Activated naive CD4-positive, alpha-beta T cell treated with anti-CD3 and anti-CD28 coated beads, Interleukin-2, amount 50 U/mL, for 24 hours (primary cell): Measurements from ENCODE around the gene ABCA13.

Source experiments
- H3K27ac Mint-ChIP-seq: one replicate; pipeline ENCODE4 v1.8.0; 2021; ENCODE audit warnings: mild to moderate bottlenecking, mixed read lengths
- H3K27me3 Mint-ChIP-seq: one replicate; pipeline ENCODE4 v1.8.0; 2021; ENCODE audit warnings: mixed read lengths
- H3K36me3 Mint-ChIP-seq: one replicate; pipeline ENCODE4 v1.8.0; 2021; ENCODE audit warnings: mixed read lengths
- H3K4me1 Mint-ChIP-seq: one replicate; pipeline ENCODE4 v1.8.0; 2021; ENCODE audit warnings: mixed read lengths
- H3K4me3 Mint-ChIP-seq: one replicate; pipeline ENCODE4 v1.8.0; 2021; ENCODE audit warnings: mild to moderate bottlenecking, mixed read lengths
- H3K9me3 Mint-ChIP-seq: one replicate; pipeline ENCODE4 v1.8.0; 2021; ENCODE audit warnings: mixed read lengths

ABCA13 gene

DNA sequence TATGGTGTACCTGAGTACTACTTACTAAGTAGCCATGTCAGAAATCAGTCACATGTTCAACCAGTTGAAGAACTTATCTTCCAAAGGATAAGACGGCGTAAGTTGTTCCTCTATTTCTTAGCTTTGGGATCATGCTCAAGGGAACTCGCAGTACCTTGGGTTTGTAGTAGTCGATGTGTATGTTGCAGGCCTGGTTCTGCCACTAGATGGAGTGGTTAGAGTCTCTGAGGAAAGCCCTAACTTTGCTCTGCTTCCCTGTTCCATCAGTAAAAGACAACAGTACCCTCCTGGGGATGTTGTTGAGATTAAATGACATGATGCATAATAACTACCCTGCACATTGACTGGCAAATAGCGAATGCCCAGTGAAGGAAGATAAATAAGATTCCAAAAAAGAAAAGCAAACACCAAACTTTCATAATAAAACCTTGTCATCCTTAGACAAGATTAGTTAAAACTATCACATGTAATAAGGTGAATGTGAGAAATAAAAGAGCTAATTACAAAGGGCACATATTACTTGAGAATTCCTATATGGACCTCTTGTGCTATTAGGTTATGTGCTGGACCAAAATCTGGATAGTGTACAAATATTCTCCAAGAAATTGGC, 165.9 kb downstream of the ABCA13 start:
- Mint-ChIP-seq H3K4me1 (no peaks in the 10 kb centered on the region), H3K27me3 (peaks cover 2% of the 10 kb centered on the region), H3K9me3 (no peaks in the 10 kb centered on the region), H3K4me3 (no peak overlapping the region), H3K36me3 (no peaks in the 10 kb centered on the region), H3K27ac (no peak overlapping the region)

DNA sequence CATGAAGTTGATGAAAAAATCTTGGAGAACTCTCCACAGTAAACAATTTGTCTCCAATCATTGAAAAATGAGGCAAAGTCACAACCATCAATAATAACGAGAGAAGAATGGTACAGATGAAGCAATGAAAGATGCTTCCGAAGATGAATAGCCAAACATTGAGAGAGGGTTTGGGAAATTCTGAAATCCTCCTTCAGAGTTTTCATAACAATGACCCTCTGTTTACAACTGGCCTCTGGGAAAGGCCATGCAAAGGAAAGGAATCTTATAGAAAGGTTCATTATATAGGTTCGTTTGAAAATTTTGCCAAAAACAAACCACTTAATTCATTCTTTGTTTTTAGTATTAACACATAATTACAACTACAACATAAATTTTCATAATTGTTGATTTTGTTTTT, 166.5 kb downstream of the ABCA13 start:
- no peak overlapping the region for H3K4me3 Mint-ChIP-seq
- H3K9me3 Mint-ChIP-seq, result no peaks in the 10 kb centered on the region
- H3K27me3 Mint-ChIP-seq, result peaks cover 2% of the 10 kb centered on the region
- H3K4me1 Mint-ChIP-seq, result no peaks in the 10 kb centered on the region
- no peak overlapping the region for H3K27ac Mint-ChIP-seq
- H3K36me3 Mint-ChIP-seq, result no peaks in the 10 kb centered on the region

DNA sequence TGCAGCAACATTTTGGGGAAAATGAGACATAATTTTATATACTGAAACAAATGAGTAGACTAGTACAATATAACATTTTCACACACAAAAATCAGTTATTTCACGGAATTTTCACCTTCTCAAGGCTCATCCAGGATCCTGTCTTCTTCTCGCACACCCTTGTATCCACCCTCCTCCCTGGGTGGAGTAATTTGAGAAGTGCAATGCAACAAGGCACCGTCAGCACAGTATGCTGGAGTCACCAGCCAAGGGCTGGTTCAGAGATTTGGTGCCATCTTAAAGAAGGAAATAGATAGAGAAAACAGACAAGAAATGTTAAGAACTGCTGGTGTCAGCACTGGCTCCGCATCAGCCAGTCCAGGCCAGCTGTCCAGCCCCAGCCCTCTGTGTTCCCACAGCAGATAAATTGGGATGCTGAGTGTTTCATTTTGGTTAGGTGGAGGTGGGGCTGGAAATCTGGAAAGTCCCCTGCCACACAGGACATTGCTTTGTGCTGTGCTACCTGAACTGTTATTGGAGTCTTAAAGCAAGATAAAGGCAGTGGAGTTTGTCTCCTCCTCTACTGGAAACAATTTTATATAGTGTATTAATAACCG, 176.1 kb downstream of the ABCA13 start:
- H3K27me3 Mint-ChIP-seq, result peaks cover 2% of the 10 kb centered on the region
- H3K4me3 Mint-ChIP-seq, result no peak overlapping the region
- no peaks in the 10 kb centered on the region for H3K4me1 Mint-ChIP-seq
- no peaks in the 10 kb centered on the region for H3K36me3 Mint-ChIP-seq
- no peaks in the 10 kb centered on the region for H3K9me3 Mint-ChIP-seq
- no peak overlapping the region for H3K27ac Mint-ChIP-seq

DNA sequence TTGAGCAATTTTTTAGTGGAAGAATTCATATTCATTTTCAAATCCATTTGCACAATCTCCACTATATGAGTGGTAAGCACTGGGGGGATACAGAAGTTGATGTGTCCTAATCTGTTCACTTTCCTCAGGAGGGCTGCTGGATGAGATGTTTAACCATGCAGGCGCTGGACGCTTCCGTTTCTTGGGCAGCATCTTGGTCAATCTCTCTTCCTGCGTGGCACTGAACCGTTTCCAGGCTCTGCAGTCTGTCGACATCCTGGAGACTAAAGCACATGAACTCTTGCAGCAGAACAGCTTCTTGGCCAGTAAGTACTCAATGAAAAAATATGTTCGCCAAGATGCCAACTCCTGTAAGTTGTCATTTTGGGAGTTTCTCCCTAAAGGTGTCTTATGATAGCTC, 179.3 kb downstream of the ABCA13 start:
- Mint-ChIP-seq H3K9me3 (no peaks in the 10 kb centered on the region), H3K36me3 (no peaks in the 10 kb centered on the region), H3K4me1 (no peaks in the 10 kb centered on the region), H3K27ac (no peak overlapping the region), H3K27me3 (peaks cover 2% of the 10 kb centered on the region), H3K4me3 (no peak overlapping the region)

DNA sequence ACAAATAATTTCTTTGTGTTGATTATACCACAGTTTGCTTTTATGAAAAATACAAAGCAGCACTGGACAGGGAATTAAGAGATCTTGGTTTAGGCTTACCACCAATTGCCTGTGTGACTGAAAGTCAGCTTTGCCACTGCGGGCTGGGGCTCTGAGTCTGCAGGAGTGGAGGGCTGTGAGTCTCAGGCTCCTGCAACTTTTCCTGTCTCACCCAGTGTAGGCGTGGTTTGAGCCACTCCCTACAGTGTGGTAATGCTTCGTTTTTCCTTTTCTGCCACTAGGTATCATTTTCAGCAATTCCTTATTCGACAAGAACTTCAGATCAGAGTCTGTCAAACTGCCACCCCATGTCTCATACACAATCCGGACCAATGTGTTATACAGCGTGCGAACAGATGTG, 180.6 kb downstream of the ABCA13 start:
- Mint-ChIP-seq H3K4me1 (no peaks in the 10 kb centered on the region), H3K27me3 (no peaks in the 10 kb centered on the region), H3K36me3 (no peaks in the 10 kb centered on the region), H3K4me3 (no peak overlapping the region), H3K27ac (no peak overlapping the region), H3K9me3 (no peaks in the 10 kb centered on the region)

DNA sequence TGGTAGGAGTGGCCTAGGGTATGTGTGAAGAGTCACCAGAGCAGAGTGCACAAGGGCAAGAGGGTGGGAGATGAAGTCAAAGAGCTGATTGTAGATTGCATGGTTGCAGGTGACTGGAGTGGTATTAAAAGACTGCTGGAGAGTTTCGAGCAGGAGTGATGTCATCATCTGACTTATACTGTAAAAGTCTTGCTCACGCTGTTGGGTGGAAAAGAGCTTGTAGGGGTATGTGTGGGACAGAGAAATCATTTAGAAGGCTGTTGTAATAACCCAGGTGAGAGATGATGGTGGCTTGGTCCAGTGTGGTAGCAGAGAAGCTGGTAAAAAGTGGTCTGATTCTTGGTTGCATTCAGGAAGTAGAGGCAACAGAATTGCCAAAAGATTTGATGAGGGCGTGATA, 184.1 kb downstream of the ABCA13 start:
- no peaks in the 10 kb centered on the region for H3K36me3 Mint-ChIP-seq
- no peaks in the 10 kb centered on the region for H3K4me1 Mint-ChIP-seq
- H3K27me3 Mint-ChIP-seq, result no peaks in the 10 kb centered on the region
- no peaks in the 10 kb centered on the region for H3K9me3 Mint-ChIP-seq
- no peak overlapping the region for H3K4me3 Mint-ChIP-seq
- H3K27ac Mint-ChIP-seq, result no peak overlapping the region

DNA sequence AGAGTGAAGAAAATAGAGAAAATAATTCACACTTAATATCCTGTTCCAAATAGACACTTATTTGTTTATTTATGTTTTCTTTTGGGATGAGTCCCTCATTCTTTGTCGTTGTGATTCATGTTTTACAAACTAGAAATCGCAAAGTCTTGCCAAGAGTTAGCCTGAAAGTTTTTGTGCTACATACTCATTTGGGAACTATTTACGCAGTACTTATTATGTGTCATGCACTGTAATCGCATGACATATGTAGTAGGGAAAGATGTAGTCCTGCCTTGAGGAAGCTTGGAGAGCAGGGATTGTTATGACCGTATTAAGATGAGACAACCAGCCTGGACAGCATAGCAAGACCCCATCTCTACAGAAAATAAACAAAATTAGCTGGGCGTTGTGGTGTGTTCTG, 189.3 kb downstream of the ABCA13 start:
- Mint-ChIP-seq H3K27ac (no peak overlapping the region), H3K36me3 (no peaks in the 10 kb centered on the region), H3K4me3 (no peak overlapping the region), H3K9me3 (no peaks in the 10 kb centered on the region), H3K27me3 (peaks cover 8% of the 10 kb centered on the region), H3K4me1 (no peaks in the 10 kb centered on the region)

DNA sequence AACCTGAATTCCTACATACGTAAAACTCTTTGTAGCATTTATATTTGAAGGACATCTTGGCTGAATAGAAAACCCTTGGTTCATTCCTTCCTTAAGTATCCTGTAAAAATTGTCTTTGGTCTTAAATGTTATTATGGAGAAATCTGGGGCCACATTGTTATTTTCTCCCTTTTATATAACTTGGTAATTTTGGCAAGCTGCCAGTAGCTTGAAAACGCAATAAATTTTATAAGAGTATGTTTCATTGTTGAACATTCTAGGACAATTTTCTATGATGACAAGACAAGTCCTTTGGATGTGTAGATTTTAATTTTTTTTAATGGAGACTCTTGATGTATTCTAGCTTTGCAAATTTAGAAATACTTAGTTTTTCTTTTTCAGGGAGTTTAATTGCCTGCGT, 191.9 kb downstream of the ABCA13 start:
- Mint-ChIP-seq H3K9me3 (no peaks in the 10 kb centered on the region), H3K27me3 (peaks cover 10% of the 10 kb centered on the region), H3K4me1 (no peaks in the 10 kb centered on the region), H3K4me3 (no peak overlapping the region), H3K36me3 (no peaks in the 10 kb centered on the region), H3K27ac (no peak overlapping the region)

DNA sequence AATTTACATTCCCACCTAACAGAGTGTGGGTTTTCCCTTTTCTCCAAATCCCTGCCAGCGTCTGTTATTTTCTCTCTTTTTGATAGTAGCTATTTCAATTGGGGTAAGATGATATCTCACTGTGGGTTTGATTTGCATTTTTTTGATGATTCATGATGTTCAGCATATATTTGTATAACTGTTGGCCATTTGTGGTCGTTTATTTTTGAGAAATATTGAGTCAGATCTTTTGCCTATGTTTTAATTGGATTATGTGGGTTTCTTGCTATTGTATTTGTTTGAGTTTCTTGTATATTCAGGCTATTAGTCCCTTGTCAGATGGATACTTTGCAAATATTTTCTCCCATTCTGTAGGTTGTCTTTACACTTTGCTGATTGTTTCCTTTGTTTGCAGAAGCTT, 193.8 kb downstream of the ABCA13 start:
- no peaks in the 10 kb centered on the region for H3K4me1 Mint-ChIP-seq
- H3K27me3 Mint-ChIP-seq, result peaks cover 10% of the 10 kb centered on the region
- H3K4me3 Mint-ChIP-seq, result no peak overlapping the region
- no peaks in the 10 kb centered on the region for H3K9me3 Mint-ChIP-seq
- no peaks in the 10 kb centered on the region for H3K36me3 Mint-ChIP-seq
- no peak overlapping the region for H3K27ac Mint-ChIP-seq

DNA sequence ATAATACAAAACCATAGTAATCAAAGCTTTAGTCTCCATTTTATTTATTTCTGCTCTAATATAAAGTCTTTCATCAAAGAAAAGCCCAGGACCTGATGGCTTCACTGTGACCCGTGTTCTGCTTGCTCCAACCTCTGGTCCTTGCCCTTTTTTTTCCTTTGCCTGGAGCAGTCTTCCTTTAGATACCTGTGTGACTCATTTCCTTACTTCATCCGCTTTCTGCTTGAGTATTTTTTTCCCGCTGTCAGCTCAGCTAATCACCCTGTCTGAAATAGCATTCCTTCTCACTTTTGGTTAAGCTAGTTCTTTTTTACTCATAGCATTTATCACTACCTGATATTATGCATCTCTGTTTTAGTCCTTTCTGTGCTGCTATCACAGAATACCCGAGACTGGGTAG, 194.8 kb downstream of the ABCA13 start:
- no peak overlapping the region for H3K4me3 Mint-ChIP-seq
- peaks cover 10% of the 10 kb centered on the region for H3K27me3 Mint-ChIP-seq
- H3K27ac Mint-ChIP-seq, result no peak overlapping the region
- no peaks in the 10 kb centered on the region for H3K4me1 Mint-ChIP-seq
- no peaks in the 10 kb centered on the region for H3K36me3 Mint-ChIP-seq
- H3K9me3 Mint-ChIP-seq, result peaks cover 8% of the 10 kb centered on the region

DNA sequence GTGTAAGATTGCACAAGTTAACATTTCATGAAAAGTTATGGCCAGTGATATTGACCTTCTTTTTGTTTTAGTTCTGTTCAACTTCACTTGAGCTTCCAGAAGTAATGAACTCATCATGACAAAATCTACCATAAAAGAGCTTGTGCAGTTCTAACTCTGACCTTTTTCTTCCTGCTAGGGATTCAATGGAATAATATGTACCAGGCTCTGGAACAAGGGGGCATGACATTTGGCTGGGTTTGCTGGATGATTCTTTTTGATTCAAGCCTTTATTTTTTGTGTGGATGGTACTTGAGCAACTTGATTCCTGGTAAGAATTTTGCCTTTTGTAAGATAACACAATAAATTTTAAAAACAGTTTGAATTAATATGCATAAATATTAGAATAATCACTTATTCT, 205.0 kb downstream of the ABCA13 start:
- no peaks in the 10 kb centered on the region for H3K4me1 Mint-ChIP-seq
- H3K9me3 Mint-ChIP-seq, result peaks cover 3% of the 10 kb centered on the region
- H3K4me3 Mint-ChIP-seq, result no peak overlapping the region
- no peak overlapping the region for H3K27ac Mint-ChIP-seq
- H3K27me3 Mint-ChIP-seq, result no peaks in the 10 kb centered on the region
- no peaks in the 10 kb centered on the region for H3K36me3 Mint-ChIP-seq

DNA sequence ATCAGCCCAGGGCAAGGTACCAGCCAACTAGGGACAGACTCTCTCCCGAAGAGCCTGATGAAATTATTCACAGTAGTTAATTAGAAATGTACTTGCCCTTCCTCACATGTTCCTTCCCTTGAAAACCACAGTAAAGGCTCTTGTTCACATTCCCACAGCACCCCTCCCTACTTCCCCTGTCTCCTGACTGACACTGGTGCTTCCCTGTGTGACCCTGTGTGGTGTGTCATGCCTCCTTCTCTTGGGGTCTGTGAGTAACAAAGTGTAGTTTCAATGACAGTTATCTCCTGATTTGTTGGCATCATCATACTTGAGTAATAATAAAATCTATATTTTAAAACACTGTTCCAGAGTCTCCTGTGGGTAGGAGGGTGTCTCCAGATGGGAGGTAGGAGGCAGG, 209.7 kb downstream of the ABCA13 start:
- Mint-ChIP-seq H3K9me3 (no peaks in the 10 kb centered on the region), H3K4me3 (no peak overlapping the region), H3K27me3 (peaks cover 1% of the 10 kb centered on the region), H3K27ac (no peak overlapping the region), H3K36me3 (no peaks in the 10 kb centered on the region), H3K4me1 (no peaks in the 10 kb centered on the region)

DNA sequence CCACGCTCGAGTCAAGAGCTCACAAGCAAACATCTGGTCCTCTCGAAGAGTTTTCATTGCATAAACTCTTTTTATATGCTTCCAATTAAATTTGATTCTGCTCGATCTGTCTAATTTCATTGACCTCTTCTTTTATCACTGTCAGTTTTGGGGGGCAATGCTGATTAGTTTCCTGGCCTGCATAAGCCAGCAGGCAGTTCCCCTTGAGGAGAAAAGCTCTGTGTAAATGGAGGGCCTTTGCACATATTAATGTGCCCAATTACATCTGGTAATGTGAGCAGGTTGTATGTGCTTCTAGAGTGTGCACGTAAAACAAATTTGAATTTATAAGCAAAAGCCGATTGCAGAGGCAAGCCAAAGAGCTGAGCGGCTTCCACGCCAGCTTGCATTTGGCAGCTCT, 210.3 kb downstream of the ABCA13 start:
- H3K27ac Mint-ChIP-seq, result no peak overlapping the region
- H3K36me3 Mint-ChIP-seq, result no peaks in the 10 kb centered on the region
- H3K4me3 Mint-ChIP-seq, result no peak overlapping the region
- no peaks in the 10 kb centered on the region for H3K9me3 Mint-ChIP-seq
- H3K27me3 Mint-ChIP-seq, result peaks cover 2% of the 10 kb centered on the region
- no peaks in the 10 kb centered on the region for H3K4me1 Mint-ChIP-seq

DNA sequence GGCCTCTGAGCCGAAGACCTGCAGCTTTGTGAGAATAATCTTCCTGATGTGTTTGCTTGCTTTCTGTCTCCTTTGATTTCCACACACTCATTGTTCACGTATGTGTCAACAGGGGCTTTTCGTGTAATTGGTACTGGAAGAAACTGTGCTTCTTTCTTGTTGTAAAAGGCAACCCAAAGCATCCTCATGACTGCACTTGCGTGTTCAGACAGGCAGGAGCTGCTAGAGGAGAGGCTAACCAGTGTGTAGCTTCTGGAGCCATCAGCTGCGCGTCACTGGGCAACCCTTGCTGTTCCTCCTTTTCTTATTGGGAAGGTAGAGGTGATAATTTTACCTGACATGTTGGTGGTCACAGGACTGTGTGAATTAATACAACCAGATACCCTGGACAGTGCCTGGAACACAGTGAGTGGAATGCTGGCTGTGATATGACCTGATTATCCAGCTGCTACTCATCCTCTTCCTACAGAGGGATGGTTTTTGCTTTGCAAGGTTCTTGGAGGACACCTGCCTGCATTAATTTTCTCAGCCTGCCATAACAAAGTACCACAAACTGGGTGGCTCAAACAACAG, 213.0 kb downstream of the ABCA13 start:
- Mint-ChIP-seq H3K4me3 (no peak overlapping the region), H3K27me3 (peaks cover 2% of the 10 kb centered on the region), H3K36me3 (no peaks in the 10 kb centered on the region), H3K27ac (no peak overlapping the region), H3K9me3 (no peaks in the 10 kb centered on the region), H3K4me1 (no peaks in the 10 kb centered on the region)

DNA sequence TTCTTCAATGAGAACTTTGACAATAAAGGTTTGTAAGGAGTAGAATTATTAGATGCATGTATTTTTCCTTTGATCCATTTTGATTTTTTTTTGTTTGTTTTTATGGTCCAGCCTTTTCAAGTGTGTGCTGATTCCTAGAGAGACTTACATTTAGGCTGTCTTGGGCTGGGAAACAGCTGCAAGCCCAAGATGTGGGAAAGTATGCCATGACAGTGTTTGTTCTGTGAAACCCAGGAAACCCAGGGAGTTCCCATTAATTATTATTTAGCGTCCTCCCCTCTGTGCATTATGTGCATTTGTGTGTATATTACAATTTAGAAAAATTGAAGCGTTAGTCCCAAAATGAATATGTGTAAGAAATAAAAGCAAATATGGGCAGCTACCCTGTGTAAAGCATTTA, 216.7 kb downstream of the ABCA13 start:
- no peaks in the 10 kb centered on the region for H3K4me1 Mint-ChIP-seq
- H3K4me3 Mint-ChIP-seq, result no peak overlapping the region
- no peaks in the 10 kb centered on the region for H3K36me3 Mint-ChIP-seq
- H3K9me3 Mint-ChIP-seq, result no peaks in the 10 kb centered on the region
- no peak overlapping the region for H3K27ac Mint-ChIP-seq
- peaks cover 2% of the 10 kb centered on the region for H3K27me3 Mint-ChIP-seq

DNA sequence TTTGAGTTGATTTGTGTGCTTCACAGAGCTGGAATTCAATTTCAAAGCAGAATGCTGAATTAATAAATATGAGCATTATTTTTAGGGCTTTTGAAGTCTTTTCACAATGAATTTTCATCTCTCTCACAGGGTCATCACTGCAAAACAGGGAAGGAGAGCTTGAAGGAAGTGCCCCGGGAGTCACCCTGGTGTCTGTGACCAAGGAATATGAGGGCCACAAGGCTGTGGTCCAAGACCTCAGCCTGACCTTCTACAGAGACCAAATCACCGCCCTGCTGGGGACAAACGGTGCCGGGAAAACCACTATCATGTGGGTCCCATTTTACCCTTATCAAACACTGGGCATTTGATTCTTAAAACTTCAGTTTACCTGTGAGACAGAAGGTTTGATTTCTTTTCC, 217.7 kb downstream of the ABCA13 start:
- H3K36me3 Mint-ChIP-seq, result no peaks in the 10 kb centered on the region
- H3K9me3 Mint-ChIP-seq, result no peaks in the 10 kb centered on the region
- peaks cover 2% of the 10 kb centered on the region for H3K27me3 Mint-ChIP-seq
- H3K4me3 Mint-ChIP-seq, result no peak overlapping the region
- no peak overlapping the region for H3K27ac Mint-ChIP-seq
- no peaks in the 10 kb centered on the region for H3K4me1 Mint-ChIP-seq

DNA sequence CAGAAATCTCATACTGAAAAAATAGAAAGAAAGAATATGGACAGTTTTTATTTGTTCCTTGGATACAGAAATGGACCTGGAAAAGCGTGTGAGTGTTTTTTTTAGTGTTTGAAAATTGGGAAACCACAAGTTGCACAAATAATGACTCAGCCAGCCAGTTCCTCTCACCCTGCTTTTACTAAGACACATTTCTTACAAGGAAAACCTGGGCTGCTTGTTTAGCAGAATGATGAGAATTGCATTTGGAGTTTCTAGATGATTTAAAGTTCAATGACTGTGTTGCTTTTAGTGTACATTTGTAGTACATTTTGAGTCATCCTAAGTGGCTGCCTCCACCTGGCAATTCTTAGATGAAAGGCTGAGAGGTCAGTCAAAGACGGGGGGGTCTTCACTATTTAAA, 218.7 kb downstream of the ABCA13 start:
- Mint-ChIP-seq H3K4me3 (no peak overlapping the region), H3K9me3 (no peaks in the 10 kb centered on the region), H3K4me1 (no peaks in the 10 kb centered on the region), H3K27ac (no peak overlapping the region), H3K27me3 (peaks cover 2% of the 10 kb centered on the region), H3K36me3 (no peaks in the 10 kb centered on the region)
